HEK293T (cell line): ENCODE measurements around the gene NOTCH1.

Experiments used
- ARNT ChIP-seq: fragments of 450-650 bp; IDR thresholded peaks from 2 replicates; pipeline ENCODE4 v1.6.1; 2017; ENCODE audit warnings: mild to moderate bottlenecking
- BHLHE40 ChIP-seq: fragments of 450-650 bp; IDR thresholded peaks from 2 replicates; pipeline ENCODE4 v1.6.1; 2016; ENCODE audit warnings: mild to moderate bottlenecking, moderate library complexity, borderline replicate concordance
- CTBP1 ChIP-seq: fragments of 450-650 bp; IDR thresholded peaks from 2 replicates; pipeline ENCODE4 v1.6.1; 2016; ENCODE audit warnings: borderline replicate concordance
- ELF4 ChIP-seq: fragments of 450-650 bp; IDR thresholded peaks from 2 replicates; pipeline ENCODE4 v1.6.1; 2017; ENCODE audit warnings: antibody characterized with exemption
- FOXA1 ChIP-seq: fragments of 450-650 bp; IDR thresholded peaks from 2 replicates; pipeline ENCODE4 v1.6.1; 2016; ENCODE audit warnings: mild to moderate bottlenecking
- FOXK2 ChIP-seq: fragments of 450-650 bp; IDR thresholded peaks from 2 replicates; pipeline ENCODE4 v1.6.1; 2016; ENCODE audit warnings: mild to moderate bottlenecking
- FOXM1 ChIP-seq: fragments of 450-650 bp; IDR thresholded peaks from 2 replicates; pipeline ENCODE4 v1.6.1; 2017; ENCODE audit warnings: mild to moderate bottlenecking, borderline replicate concordance
- HDGF ChIP-seq: fragments of 450-650 bp; IDR thresholded peaks from 2 replicates; pipeline ENCODE4 v1.6.1; 2017; ENCODE audit warnings: antibody characterized with exemption, borderline replicate concordance
- NFRKB ChIP-seq: fragments of 450-650 bp; IDR thresholded peaks from 2 replicates; pipeline ENCODE4 v1.6.1; 2016; ENCODE audit warnings: mild to moderate bottlenecking, moderate library complexity
- SP1 ChIP-seq: fragments of 450-650 bp; IDR thresholded peaks from 2 replicates; pipeline ENCODE4 v1.6.1; 2017
- TARDBP ChIP-seq: fragments of 450-650 bp; IDR thresholded peaks from 2 replicates; pipeline ENCODE4 v1.6.1; 2016

DNA sequence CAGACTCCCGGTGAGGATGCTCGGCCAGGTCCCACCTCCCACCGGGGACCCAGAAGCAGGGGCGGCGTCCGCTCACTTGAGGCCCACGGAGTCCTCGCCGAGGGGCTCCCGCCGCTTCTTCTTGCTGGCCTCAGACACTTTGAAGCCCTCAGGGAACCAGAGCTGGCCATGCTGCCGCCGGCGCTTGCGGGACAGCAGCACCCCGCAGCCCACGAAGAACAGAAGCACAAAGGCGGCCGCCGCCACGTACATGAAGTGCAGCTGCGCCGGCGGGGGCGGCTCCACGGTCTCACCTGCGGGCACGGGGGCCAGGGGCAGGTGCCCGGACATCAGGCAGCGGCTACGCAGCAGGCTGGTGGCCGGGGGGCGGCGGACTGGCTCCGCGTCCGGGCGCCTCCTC lies 43.7 kb downstream of the NOTCH1 start:
- no peak for TF ChIP-seq ARNT
- TF ChIP-seq FOXA1: no peak
- no peak for TF ChIP-seq BHLHE40
- TF ChIP-seq SP1: no peak
- no peak for TF ChIP-seq CTBP1
- no peak for TF ChIP-seq ELF4
- TF ChIP-seq NFRKB: no peak
- no peak for TF ChIP-seq FOXK2
- no peak for TF ChIP-seq FOXM1
- no peak for TF ChIP-seq HDGF
- TF ChIP-seq TARDBP: no peak
